ENCODE results near the gene TOX2.

The TOX2 gene

DNA sequence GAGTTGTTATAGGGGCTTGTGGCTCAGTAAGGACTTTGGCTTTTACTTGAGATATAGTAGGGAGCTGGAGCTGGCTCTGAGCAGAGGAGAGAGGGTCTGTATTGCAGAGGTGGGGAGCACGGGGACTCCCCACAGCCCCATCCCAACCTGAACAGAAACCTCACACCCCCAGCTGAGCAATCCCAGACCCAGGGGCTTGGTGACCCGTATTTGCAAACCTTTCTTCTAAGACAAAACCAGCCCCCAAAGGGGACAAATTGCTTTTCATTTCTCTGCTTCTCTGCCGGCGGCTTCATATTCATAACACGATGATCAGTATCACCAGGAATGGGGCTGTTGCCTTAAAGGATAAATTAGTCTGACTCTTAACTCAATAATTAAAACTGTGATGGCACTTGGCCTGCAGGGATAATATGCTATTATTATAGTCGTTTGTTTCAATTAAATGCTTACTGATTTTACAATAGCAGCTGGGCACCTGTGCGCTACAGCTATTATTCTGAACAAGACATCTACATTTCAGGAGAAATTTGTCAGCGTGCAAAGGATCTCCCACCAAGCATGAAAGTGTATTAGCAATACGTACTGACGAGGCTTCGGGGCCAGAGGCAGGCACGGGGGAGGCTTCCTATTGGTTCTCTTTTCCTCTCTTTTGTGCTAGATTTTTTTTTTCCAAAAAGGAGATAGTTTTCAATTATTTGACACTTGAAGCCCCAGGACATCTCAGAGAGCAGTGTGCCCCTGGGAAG, 118.1 kb downstream of the TOX2 start (continued):
- TF ChIP-seq, protein P1, sequence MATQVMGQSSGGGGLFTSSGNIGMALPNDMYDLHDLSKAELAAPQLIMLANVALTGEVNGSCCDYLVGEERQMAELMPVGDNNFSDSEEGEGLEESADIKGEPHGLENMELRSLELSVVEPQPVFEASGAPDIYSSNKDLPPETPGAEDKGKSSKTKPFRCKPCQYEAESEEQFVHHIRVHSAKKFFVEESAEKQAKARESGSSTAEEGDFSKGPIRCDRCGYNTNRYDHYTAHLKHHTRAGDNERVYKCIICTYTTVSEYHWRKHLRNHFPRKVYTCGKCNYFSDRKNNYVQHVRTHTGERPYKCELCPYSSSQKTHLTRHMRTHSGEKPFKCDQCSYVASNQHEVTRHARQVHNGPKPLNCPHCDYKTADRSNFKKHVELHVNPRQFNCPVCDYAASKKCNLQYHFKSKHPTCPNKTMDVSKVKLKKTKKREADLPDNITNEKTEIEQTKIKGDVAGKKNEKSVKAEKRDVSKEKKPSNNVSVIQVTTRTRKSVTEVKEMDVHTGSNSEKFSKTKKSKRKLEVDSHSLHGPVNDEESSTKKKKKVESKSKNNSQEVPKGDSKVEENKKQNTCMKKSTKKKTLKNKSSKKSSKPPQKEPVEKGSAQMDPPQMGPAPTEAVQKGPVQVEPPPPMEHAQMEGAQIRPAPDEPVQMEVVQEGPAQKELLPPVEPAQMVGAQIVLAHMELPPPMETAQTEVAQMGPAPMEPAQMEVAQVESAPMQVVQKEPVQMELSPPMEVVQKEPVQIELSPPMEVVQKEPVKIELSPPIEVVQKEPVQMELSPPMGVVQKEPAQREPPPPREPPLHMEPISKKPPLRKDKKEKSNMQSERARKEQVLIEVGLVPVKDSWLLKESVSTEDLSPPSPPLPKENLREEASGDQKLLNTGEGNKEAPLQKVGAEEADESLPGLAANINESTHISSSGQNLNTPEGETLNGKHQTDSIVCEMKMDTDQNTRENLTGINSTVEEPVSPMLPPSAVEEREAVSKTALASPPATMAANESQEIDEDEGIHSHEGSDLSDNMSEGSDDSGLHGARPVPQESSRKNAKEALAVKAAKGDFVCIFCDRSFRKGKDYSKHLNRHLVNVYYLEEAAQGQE (tag by site-specific recombination; IDR thresholded peaks at IDR 0.05) = no peak

GRCh38 chr20:44033344-44033743, 118.7 kb downstream of the TOX2 start:
- H3K27ac ChIP-seq (ENCODE audit: extremely low read depth, low read depth, low read length) = no peak overlapping the region
- POLR2A ChIA-PET = no interaction called here
- no peaks in the 10 kb centered on the region for H3K36me3 ChIP-seq (ENCODE audit: control insufficient read depth in 2 of 2, insufficient read depth in 1 of 2, low read length in 2 of 2)
- H3K9me3 ChIP-seq (ENCODE audit: control insufficient read depth, insufficient read depth, low read depth, low read length) = no peaks in the 10 kb centered on the region
- H3K4me3 ChIP-seq (ENCODE audit: low read depth, low read length) = no peak overlapping the region
- no peaks in the 10 kb centered on the region for H3K4me1 ChIP-seq (ENCODE audit: control insufficient read depth, insufficient read depth, low read length)
- CTCF ChIA-PET = interaction anchor here (0.7 kb wide), 1 partner anchor 383 kb away, joined by 3 read pairs; no protein-coding TSS in a partner anchor
- TF ChIP-seq ZNF19 (tag by site-specific recombination; IDR thresholded peaks at IDR 0.05; ENCODE audit: low read depth) (no peak), ZFP3 (tag by site-specific recombination; IDR thresholded peaks at IDR 0.05; ENCODE audit: low read depth) (no peak), ZNF692 (tag by site-specific recombination; IDR thresholded peaks at IDR 0.05) (peak; percentile 89), ZNF138 (tag by site-specific recombination; IDR thresholded peaks at IDR 0.05; ENCODE audit: borderline replicate concordance) (no peak), ATF2 (tag by site-specific recombination; IDR thresholded peaks at IDR 0.05; ENCODE audit: low read depth) (peak; percentile 36; the same call in 1 of the 2 replicates), ZNF155 (tag by site-specific recombination; IDR thresholded peaks at IDR 0.05) (no peak), KLF1 (tag by site-specific recombination; IDR thresholded peaks at IDR 0.05) (no peak), SETDB1 (IDR thresholded peaks at IDR 0.05; ENCODE audit: insufficient read length, low read length) (peak; percentile 79), ZNF335 (tag by site-specific recombination; conservative IDR thresholded peaks at IDR 0.05) (0 out of 2 replicates have a peak, but pooled peaks have one; percentile 29), ZNF830 (tag by site-specific recombination; IDR thresholded peaks at IDR 0.05; ENCODE audit: low read depth) (no peak), ZNF776 (tag by site-specific recombination; IDR thresholded peaks at IDR 0.05; ENCODE audit: borderline replicate concordance) (no peak), ZNF24 (tag by site-specific recombination; IDR thresholded peaks at IDR 0.05) (0 out of 2 replicates have a peak, but pooled peaks have one; percentile 18), ZNF169 (tag by site-specific recombination; IDR thresholded peaks at IDR 0.05) (no peak), SALL2 (tag by site-specific recombination; IDR thresholded peaks at IDR 0.05; ENCODE audit: borderline replicate concordance) (no peak), ZFP69B (tag by site-specific recombination; IDR thresholded peaks at IDR 0.05) (peak; percentile 71), ZNF768 (tag by site-specific recombination; IDR thresholded peaks at IDR 0.05) (no peak), ZNF514 (tag by site-specific recombination; IDR thresholded peaks at IDR 0.05) (no peak), OSR2 (tag by site-specific recombination; IDR thresholded peaks at IDR 0.05) (peak; percentile 70), SCRT1 (tag by site-specific recombination; IDR thresholded peaks at IDR 0.05; ENCODE audit: borderline replicate concordance) (no peak), ZNF292 (tag by site-specific recombination; IDR thresholded peaks at IDR 0.05; ENCODE audit: borderline replicate concordance, low read depth) (no peak), SP2 (tag by site-specific recombination; IDR thresholded peaks at IDR 0.05) (no peak), ZNF501 (tag by site-specific recombination; IDR thresholded peaks at IDR 0.05) (no peak)
- TF ChIP-seq, protein P2, sequence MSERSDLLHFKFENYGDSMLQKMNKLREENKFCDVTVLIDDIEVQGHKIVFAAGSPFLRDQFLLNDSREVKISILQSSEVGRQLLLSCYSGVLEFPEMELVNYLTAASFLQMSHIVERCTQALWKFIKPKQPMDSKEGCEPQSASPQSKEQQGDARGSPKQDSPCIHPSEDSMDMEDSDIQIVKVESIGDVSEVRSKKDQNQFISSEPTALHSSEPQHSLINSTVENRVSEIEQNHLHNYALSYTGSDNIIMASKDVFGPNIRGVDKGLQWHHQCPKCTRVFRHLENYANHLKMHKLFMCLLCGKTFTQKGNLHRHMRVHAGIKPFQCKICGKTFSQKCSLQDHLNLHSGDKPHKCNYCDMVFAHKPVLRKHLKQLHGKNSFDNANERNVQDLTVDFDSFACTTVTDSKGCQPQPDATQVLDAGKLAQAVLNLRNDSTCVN (tag by site-specific recombination; optimal IDR thresholded peaks at IDR 0.05) = no peak
- TF ChIP-seq, protein P3, sequence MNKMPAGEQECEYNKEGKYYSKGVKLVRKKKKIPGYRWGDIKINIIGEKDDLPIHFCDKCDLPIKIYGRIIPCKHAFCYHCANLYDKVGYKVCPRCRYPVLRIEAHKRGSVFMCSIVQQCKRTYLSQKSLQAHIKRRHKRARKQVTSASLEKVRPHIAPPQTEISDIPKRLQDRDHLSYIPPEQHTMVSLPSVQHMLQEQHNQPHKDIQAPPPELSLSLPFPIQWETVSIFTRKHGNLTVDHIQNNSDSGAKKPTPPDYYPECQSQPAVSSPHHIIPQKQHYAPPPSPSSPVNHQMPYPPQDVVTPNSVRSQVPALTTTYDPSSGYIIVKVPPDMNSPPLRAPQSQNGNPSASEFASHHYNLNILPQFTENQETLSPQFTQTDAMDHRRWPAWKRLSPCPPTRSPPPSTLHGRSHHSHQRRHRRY (tag by site-specific recombination; IDR thresholded peaks at IDR 0.05) = no peak
- TF ChIP-seq, protein P4, sequence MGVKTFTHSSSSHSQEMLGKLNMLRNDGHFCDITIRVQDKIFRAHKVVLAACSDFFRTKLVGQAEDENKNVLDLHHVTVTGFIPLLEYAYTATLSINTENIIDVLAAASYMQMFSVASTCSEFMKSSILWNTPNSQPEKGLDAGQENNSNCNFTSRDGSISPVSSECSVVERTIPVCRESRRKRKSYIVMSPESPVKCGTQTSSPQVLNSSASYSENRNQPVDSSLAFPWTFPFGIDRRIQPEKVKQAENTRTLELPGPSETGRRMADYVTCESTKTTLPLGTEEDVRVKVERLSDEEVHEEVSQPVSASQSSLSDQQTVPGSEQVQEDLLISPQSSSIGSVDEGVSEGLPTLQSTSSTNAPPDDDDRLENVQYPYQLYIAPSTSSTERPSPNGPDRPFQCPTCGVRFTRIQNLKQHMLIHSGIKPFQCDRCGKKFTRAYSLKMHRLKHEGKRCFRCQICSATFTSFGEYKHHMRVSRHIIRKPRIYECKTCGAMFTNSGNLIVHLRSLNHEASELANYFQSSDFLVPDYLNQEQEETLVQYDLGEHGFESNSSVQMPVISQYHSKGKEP (tag by site-specific recombination; IDR thresholded peaks at IDR 0.05) = no peak

All from HEK293 (cell line).